Measurements from ENCODE around the gene STRIP1. TPM values are rescaled to one million over a fixed set of nuclear protein-coding genes. Genes with fewer than 3 reads are reported as not detected.

STRIP1 gene
- total RNA-seq, 4 donors from 2014 or later: 43.0 to 71.0 (median 57.6) TPM

GRCh38 chr1:110100335-110100734 is 65.9 kb downstream of the STRIP1 start:
- Histone ChIP-seq H3K36me3 (no peaks in the 10 kb centered on the region), H3K9me3 (no peaks in the 10 kb centered on the region), H3K4me3 (no peak overlapping the region), H3K4me1 (no peaks in the 10 kb centered on the region), H3K27me3 (peaks cover 4% of the 10 kb centered on the region), H3K27ac (no peak overlapping the region)
- DNase-seq (ENCODE audit: low spot score in 2 of 2): no peak
- TF ChIP-seq, protein P1, sequence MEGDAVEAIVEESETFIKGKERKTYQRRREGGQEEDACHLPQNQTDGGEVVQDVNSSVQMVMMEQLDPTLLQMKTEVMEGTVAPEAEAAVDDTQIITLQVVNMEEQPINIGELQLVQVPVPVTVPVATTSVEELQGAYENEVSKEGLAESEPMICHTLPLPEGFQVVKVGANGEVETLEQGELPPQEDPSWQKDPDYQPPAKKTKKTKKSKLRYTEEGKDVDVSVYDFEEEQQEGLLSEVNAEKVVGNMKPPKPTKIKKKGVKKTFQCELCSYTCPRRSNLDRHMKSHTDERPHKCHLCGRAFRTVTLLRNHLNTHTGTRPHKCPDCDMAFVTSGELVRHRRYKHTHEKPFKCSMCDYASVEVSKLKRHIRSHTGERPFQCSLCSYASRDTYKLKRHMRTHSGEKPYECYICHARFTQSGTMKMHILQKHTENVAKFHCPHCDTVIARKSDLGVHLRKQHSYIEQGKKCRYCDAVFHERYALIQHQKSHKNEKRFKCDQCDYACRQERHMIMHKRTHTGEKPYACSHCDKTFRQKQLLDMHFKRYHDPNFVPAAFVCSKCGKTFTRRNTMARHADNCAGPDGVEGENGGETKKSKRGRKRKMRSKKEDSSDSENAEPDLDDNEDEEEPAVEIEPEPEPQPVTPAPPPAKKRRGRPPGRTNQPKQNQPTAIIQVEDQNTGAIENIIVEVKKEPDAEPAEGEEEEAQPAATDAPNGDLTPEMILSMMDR (IDR thresholded peaks at IDR 0.05): no peak
- TF ChIP-seq POLR2A (IDR thresholded peaks at IDR 0.05) (no peak), POLR2AphosphoS5 (IDR thresholded peaks at IDR 0.05) (no peak), EP300 (IDR thresholded peaks at IDR 0.05) (no peak)
- WGBS: 73% methylated on average over 2 of the region's 2 CpGs

DNA sequence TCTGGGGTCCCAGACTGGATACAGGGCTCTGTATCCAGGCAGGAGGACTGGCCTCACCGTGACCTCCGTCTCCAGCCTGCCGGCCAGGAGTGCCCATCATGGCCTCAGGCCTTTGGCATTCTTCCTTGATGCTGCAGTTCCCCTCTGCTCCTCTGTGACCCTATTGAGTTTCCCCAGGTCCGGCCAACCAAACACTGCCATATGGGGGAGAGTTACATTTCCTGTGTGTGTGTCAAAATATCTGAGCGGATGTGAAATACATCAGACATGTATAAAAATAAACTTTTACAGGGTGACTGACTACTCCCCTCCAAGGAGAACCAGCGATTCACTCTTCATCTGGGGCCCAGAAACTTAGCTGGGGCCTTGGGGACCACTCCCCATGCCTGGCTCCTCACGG is 67.7 kb downstream of the STRIP1 start:
- WGBS: 48% methylated on average over 4 of the region's 7 CpGs
- H3K27ac ChIP-seq: no peak overlapping the region

More for the DNA sequence above, 67.7 kb downstream of the STRIP1 start:
- TF ChIP-seq, protein P1 (IDR thresholded peaks at IDR 0.05): no peak
- TF ChIP-seq EP300 (IDR thresholded peaks at IDR 0.05) (no peak), POLR2A (IDR thresholded peaks at IDR 0.05) (no peak), POLR2AphosphoS5 (IDR thresholded peaks at IDR 0.05) (no peak)
- no peaks in the 10 kb centered on the region for H3K9me3 ChIP-seq
- no peak for DNase-seq (ENCODE audit: low spot score in 2 of 2)
- H3K4me3 ChIP-seq: no peak overlapping the region
- H3K36me3 ChIP-seq: no peaks in the 10 kb centered on the region
- H3K27me3 ChIP-seq: no peaks in the 10 kb centered on the region
- no peaks in the 10 kb centered on the region for H3K4me1 ChIP-seq

Other genes starting within 250 kb of the STRIP1 start
- gene CSF1, start 123.8 kb upstream of the STRIP1 start, total RNA-seq: 10 to 100 TPM; 12.6 to 39.1 (median 17.5) TPM
- 10 to 100 TPM; 37.7 to 50.4 (median 48.6) TPM for gene AHCYL1, start 49.9 kb upstream of the STRIP1 start, total RNA-seq
- under 1 TPM in 2 of 4 donors, not detected in 2; 0.49 to 0.60 TPM for gene ALX3, start 36.0 kb downstream of the STRIP1 start, total RNA-seq
- 1 to 10 TPM in 2 of 4 donors, under 1 TPM in 1, not detected in 1; 0.48 to 1.8 (median 1.1) TPM for gene UBL4B, start 77.8 kb downstream of the STRIP1 start, total RNA-seq
- 10 to 100 TPM in 2 of 4 donors, 1 to 10 TPM in 2; 5.2 to 18.6 (median 8.0) TPM for gene SLC6A17, start 115.9 kb downstream of the STRIP1 start, total RNA-seq
- gene KCNC4, start 175.7 kb downstream of the STRIP1 start, total RNA-seq: 10 to 100 TPM in 1 of 4 donors, 1 to 10 TPM in 3; 4.5 to 15.8 (median 7.4) TPM